Activated T-cell treated with anti-CD3 and anti-CD28 coated beads, Interleukin-2, amount 50 U/mL, for 1 hour (primary cell): ENCODE data around the gene TRPC4AP.

Experiments
- DNase-seq: peaks from one replicate; pipeline ENCODE4 v3.0.0-alpha.2; 2020

Gene TRPC4AP

GRCh38 chr20:34964486-34964885 lies 128.1 kb downstream of the TRPC4AP start:
- no peak for DNase-seq

DNA sequence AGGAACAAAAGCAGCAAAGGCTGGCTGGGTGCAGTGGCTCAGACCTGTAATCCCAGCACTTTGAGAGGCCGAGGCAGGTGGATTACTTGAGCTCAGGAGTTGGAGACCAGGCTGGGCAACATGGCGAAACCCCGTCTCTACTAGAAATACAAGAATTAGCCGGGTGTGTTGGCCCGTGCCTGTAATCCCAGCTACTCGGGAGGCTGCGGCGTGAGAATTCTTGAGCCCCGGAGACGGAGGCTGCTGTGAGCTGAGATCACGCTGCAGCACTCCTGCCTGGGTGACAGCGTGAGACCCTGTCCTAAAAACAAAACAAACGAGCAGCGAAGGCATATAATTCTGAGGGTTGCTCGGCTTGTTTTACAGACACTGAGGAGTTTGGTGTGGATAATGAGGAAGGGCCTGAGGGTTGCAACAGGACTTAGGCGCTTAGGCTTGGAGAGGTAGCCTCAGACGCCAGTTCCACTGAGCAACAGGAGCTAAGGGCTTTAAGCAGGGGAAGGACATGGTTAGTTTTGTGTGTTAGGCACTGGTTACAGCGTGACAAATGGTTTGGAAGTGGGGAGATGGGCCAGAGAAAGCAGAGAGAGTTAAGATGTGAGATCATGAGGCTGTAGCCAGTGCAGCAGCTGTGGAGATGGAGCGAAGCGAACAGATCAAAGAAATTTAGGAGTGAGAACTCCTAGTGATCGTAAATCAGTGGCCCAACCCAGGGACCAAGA lies 135.7 kb downstream of the TRPC4AP start:
- DNase-seq = no peak

DNA sequence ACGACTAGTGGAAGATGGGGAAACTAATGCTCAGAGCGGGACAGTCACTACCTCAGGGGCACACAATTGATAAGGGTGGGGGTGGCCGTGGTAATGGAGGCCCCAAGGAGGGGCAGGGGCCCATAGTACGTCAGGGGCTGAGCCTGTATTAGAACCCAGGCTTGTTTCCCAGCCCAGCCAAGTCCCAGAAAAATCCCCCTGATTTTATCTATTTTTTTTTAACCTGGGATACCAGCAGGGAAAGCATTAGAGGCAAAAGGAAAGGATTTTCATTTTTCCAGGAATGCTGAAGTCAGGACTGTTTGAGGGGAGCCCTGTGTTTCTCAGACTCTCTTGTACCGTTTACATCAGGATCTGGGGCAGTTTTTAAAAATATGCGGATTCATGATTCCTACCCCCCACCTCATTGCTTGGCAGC lies 136.6 kb downstream of the TRPC4AP start:
- no peak for DNase-seq

DNA sequence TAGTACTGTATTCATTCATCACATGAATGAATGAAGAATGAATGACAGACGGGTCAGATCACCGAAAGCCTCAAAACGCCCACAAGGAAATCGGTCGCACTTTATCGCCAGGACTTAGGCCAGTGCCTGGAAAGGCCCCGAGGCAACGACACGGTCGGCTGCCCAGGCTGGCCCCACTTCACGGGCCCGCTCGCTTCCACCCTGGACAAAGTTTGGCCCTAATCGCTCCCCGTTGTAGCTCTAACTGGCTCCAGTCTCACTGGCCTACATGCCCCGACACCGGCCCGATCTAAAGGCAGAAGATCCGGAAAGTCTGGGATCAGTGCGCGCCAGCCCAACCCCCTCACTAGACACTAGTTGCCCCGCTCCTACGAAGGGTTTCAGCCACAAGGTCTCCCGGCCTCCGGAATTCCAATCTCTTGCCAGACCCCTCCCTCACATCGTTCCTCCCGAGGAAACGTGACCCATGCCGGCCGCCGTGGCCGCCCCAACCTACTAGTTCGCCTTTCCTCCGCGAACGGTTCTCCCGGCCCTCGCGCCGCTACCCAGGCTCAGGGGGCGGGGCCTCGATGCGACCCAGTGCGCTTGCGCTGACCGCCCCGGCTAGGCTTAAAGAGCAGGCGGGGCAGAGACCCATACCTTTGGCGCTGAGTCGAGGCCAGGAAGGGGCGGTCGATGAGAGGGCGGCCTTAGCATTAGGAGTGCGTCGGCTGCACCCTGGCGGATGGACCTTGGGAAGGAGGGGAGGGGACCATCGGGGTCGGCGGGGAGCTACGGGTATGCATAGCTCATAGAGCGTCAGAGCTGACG lies 137.2 kb downstream of the TRPC4AP start, which contains the start of the genes GSS and MYH7B:
GSS (minus strand) TSS at position 576 of the 810 bp plus-strand sequence. CDS start 3,954 bp downstream, outside the sequence.
MYH7B (plus strand) TSS at position 638 of the 810 bp plus-strand sequence. CDS start 22,138 bp downstream, outside the sequence.
- DNase-seq = peak; percentile 99

- no peak for DNase-seq
These were observed 137.7 kb downstream of the TRPC4AP start for GRCh38 chr20:34954904-34955230.

DNA sequence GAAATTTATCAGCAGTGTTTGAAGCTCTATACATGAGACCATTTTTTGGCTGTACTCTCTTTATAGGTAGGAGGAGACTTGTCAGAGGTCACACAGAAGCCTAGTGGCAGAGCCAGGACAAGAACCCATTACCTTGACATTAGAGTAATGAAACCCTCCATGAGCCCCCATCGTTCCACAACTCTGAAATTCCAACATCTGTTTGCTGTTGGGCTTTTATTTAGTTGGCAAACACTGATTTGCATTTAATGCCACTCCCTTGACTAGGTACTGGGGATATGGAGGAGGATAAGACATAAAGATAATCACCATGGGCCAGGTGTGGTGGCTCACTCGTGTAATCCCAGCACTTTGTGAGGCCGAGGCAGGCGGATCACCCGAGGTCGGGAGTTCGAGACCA lies 138.6 kb downstream of the TRPC4AP start:
- no peak for DNase-seq

DNA sequence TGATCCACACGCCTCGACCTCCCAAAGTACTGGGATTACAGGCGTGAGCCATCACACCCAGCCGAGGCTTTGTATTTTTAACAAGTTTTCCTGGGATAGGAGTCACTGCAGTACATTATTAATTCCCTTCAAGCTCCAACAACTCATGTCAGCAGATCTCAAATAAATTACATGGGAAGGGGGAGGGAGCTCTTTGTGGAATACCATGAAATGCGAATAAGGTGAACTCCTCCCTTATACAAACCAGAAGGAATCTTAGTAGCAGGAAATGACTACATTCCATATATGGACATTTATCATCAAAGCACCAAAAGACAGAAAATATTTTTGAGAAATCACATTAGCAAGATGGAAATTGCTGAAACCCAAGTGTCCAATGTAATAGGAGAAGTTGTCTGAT lies 139.9 kb downstream of the TRPC4AP start:
- no peak for DNase-seq
